HL-60 (cell line): ENCODE data around the gene TMEM63A.

ENCODE experiments used
- DNase-seq, 2 experiments: peaks; one replicate each; pipeline ENCODE4 v3.0.0-alpha.2; 2010 to 2020; ENCODE audit warnings: low read depth in 1 of 2, low spot score in 1 of 2
- H3K27ac ChIP-seq: fragments of 250-450 bp; sonication (Bioruptor Pico); replicated peaks from 2 replicates; pipeline ENCODE4 v1.5.1; 2020; ENCODE audit warnings: mild to moderate bottlenecking, moderate library complexity
- H3K27me3 ChIP-seq: fragments of 250-450 bp; sonication (Bioruptor Pico); 2 replicates; pipeline ENCODE4 v1.5.1; 2021; ENCODE audit warnings: mild to moderate bottlenecking, moderate library complexity; ENCODE audit not compliant: insufficient read depth, poor library complexity, severe bottlenecking
- H3K4me3 ChIP-seq: replicated peaks from 2 replicates; pipeline ENCODE4 v1.5.1; 2011; ENCODE audit warnings: mild to moderate bottlenecking, control low read depth, low read length; ENCODE audit not compliant: insufficient read depth
- GABPA ChIP-seq: IDR thresholded peaks from 2 replicates; pipeline ENCODE4 v1.6.1; 2012; ENCODE audit warnings: low read depth
- POLR2AphosphoS5 ChIP-seq: IDR thresholded peaks from 2 replicates; pipeline ENCODE4 v1.6.1; 2012; ENCODE audit warnings: low read depth
- SPI1 ChIP-seq: IDR thresholded peaks from 2 replicates; pipeline ENCODE4 v1.6.1; 2012; ENCODE audit warnings: low read depth, mild to moderate bottlenecking, borderline replicate concordance
- TF ChIP-seq, protein P1 (sequence below): IDR thresholded peaks from one replicate; pipeline ENCODE4 v1.5.1; 2011; ENCODE audit warnings: low read length, control low read depth, inconsistent platforms; ENCODE audit not compliant: insufficient read depth
- TF ChIP-seq, protein P2 (sequence below): IDR thresholded peaks from 2 replicates; pipeline ENCODE4 v1.6.1; 2012; ENCODE audit warnings: low read depth; ENCODE audit not compliant: insufficient replicate concordance

Gene TMEM63A

DNA sequence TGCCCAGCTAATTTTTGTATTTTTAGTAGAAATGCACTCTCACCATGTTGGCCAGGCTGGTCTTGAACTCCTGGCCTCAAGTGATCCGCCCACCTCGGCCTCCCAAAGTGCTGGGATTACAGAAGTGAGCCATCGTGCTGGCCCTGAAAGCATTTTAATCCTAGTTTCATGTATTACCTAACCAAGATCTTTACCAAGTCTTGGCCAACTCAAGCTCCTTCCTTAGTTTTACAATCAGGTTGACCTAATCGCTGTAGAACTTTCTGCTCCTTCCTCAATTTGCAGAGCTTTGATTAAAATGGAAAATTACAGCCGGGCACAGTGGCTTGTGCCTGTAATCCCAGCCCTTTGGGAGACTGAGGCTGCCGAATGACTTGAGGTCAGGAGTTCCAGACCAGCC is 3.2 kb upstream of the TMEM63A start:
- DNase-seq: peak in 1 of 2 experiments; percentile 60
- TF ChIP-seq, protein P1, sequence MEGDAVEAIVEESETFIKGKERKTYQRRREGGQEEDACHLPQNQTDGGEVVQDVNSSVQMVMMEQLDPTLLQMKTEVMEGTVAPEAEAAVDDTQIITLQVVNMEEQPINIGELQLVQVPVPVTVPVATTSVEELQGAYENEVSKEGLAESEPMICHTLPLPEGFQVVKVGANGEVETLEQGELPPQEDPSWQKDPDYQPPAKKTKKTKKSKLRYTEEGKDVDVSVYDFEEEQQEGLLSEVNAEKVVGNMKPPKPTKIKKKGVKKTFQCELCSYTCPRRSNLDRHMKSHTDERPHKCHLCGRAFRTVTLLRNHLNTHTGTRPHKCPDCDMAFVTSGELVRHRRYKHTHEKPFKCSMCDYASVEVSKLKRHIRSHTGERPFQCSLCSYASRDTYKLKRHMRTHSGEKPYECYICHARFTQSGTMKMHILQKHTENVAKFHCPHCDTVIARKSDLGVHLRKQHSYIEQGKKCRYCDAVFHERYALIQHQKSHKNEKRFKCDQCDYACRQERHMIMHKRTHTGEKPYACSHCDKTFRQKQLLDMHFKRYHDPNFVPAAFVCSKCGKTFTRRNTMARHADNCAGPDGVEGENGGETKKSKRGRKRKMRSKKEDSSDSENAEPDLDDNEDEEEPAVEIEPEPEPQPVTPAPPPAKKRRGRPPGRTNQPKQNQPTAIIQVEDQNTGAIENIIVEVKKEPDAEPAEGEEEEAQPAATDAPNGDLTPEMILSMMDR: no peak
- TF ChIP-seq POLR2AphosphoS5 (no peak), GABPA (no peak), SPI1 (no peak)
- TF ChIP-seq, protein P2, sequence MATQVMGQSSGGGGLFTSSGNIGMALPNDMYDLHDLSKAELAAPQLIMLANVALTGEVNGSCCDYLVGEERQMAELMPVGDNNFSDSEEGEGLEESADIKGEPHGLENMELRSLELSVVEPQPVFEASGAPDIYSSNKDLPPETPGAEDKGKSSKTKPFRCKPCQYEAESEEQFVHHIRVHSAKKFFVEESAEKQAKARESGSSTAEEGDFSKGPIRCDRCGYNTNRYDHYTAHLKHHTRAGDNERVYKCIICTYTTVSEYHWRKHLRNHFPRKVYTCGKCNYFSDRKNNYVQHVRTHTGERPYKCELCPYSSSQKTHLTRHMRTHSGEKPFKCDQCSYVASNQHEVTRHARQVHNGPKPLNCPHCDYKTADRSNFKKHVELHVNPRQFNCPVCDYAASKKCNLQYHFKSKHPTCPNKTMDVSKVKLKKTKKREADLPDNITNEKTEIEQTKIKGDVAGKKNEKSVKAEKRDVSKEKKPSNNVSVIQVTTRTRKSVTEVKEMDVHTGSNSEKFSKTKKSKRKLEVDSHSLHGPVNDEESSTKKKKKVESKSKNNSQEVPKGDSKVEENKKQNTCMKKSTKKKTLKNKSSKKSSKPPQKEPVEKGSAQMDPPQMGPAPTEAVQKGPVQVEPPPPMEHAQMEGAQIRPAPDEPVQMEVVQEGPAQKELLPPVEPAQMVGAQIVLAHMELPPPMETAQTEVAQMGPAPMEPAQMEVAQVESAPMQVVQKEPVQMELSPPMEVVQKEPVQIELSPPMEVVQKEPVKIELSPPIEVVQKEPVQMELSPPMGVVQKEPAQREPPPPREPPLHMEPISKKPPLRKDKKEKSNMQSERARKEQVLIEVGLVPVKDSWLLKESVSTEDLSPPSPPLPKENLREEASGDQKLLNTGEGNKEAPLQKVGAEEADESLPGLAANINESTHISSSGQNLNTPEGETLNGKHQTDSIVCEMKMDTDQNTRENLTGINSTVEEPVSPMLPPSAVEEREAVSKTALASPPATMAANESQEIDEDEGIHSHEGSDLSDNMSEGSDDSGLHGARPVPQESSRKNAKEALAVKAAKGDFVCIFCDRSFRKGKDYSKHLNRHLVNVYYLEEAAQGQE: no peak
- Histone ChIP-seq H3K27ac (no peak overlapping the region), H3K27me3 (no peaks in the 10 kb centered on the region), H3K4me3 (no peak overlapping the region)

DNA sequence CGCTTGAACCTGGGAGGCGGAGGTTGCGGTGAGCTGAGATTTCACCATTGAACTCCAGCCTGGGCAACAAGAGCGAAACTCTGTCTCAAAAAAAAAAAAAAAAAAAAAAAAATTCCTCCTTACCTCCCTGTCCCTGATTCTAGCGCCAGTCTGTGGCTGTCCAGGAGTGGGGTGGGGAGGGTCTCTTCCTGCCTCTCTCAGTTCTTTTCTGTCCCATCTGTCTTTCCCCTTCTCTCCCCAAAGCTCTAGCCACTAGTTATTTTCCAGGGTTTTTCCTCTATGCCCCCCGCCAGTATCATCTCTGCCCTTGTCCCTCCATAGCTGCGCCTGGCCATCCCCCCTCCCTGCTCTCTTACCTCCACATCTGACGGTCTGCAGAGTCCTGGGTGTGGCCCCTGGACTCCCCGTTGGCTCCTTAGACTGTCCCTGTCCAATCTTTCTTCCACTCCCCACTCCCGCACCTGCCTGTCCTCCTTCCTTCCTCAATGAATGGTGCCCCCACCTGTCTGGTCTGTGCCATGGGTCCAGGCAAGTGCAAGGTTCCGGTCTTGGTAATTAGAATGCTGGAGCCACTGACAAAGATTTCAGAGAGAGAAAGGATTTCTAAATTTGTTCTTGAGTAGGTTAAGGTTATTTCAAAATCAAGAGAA is 1.6 kb upstream of the TMEM63A start:
- H3K27ac ChIP-seq: no peak overlapping the region
- no peak overlapping the region for H3K4me3 ChIP-seq
- H3K27me3 ChIP-seq: no peaks in the 10 kb centered on the region
- no peak for TF ChIP-seq POLR2AphosphoS5
- TF ChIP-seq, protein P1: no peak
- TF ChIP-seq, protein P2: no peak
- no peak for TF ChIP-seq SPI1
- TF ChIP-seq GABPA: no peak
- DNase-seq: no peak

DNA sequence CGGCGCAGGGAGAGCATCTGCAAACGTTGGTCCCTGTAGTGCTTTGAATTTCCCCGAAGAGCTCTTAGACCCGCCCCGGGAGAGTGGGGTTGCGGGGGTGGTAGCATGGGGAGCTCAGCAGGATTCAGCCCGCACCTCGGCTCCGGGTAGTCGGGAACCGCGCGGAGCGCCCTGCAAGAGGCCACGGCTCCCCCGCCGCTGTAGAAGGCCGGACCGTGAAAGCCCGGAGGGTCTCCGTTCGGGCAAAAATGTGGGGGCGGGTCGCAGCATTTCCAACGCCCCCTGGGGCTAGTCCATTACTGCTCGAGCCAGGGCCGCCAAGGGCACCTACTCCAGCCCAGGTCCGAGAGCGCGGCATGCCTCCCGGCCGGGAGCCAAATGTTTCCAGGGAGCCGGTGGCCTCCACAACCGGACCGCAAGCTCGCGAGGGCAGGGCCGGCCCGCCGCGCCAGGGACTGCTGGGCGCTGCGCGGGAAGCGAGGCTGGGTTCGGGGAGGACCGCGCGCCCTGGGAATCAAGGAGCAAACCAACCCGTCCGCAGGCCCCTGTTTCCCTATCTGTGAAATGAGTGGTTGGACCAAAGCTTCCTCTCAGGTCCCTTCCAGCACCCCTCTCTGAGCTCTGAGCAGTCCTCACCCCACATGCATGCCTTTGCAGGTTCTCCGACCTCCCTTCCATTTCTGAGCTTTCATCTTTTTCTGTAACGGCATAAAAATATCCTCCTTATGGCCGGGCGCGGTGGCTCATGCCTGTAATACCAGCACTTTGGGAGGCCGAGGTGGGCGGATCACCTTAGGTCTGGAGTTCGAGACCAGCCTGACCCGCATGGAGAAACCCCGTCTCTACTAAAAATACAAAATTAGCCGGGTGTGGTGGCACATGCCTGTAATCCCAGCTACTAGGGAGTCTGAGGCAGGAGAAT is 775 bp upstream of the TMEM63A start:
- TF ChIP-seq, protein P2: no peak
- no peak for TF ChIP-seq GABPA
- DNase-seq: peak in 1 of 2 experiments; percentile 23
- peak overlapping the region; percentile 73 for H3K27ac ChIP-seq
- H3K27me3 ChIP-seq: no peaks in the 10 kb centered on the region
- peak overlapping the region; percentile 97 for H3K4me3 ChIP-seq
